H1 (cell line): ENCODE measurements around the gene NCK2. TPM values are rescaled to one million over a fixed set of nuclear protein-coding genes. Genes with fewer than 3 reads are reported as not detected.

Experiments used
- CTCF ChIA-PET: fragments of 300-600 bp; sonication (Branson Sonifier 250); formaldehyde crosslinking; loops from one replicate; lab custom pipeline; 2021; ENCODE audit not compliant: partially characterized antibody; lab: Charles Lee
- POLR2A ChIA-PET: fragments of 300-600 bp; sonication (Branson Sonifier 250); formaldehyde crosslinking; loops from one replicate; lab custom pipeline; 2021; ENCODE audit warnings: inconsistent platforms; ENCODE audit not compliant: partially characterized antibody; lab: Charles Lee
- DNase-seq, 2 experiments: peaks; one replicate each; pipeline versions ENCODE4 v3.0.0 to v3.0.0-alpha.2; 2010 to 2022; ENCODE audit warnings: low spot score in 2 of 2, low read depth in 1 of 2, mixed read lengths in 1 of 2
- FAIRE-seq: peaks from 2 replicates; lab custom pipeline; 2011; peaks lifted over from hg19 to GRCh38; lab: Jason Lieb, UNC
- H2AFZ ChIP-seq: 2 replicates; pipeline ENCODE4 v1.8.1; 2012; ENCODE audit warnings: low read length, inconsistent platforms
- H2AK5ac ChIP-seq: 2 replicates; pipeline ENCODE4 v1.6.1; 2013; ENCODE audit warnings: low read depth, low read length
- H2BK120ac ChIP-seq: replicated peaks from 2 replicates; pipeline ENCODE3; 2013; ENCODE audit warnings: low read depth, low read length, inconsistent platforms
- H2BK12ac ChIP-seq: 2 replicates; pipeline ENCODE4 v1.6.1; 2013; ENCODE audit warnings: low read depth, low read length
- H2BK15ac ChIP-seq: 2 replicates; pipeline ENCODE4 v1.6.1; 2013; ENCODE audit warnings: low read length
- H2BK20ac ChIP-seq: 2 replicates; pipeline ENCODE4 v1.6.1; 2013; ENCODE audit warnings: low read length
- H2BK5ac ChIP-seq: 2 replicates; pipeline ENCODE4 v1.6.1; 2013; ENCODE audit warnings: low read depth, low read length
- H3K14ac ChIP-seq: 2 replicates; pipeline ENCODE4 v1.6.1; 2013; ENCODE audit warnings: inconsistent platforms; ENCODE audit not compliant: insufficient read length
- H3K18ac ChIP-seq: 2 replicates; pipeline ENCODE4 v1.6.1; 2013; ENCODE audit warnings: low read length; ENCODE audit errors: extremely low read depth
- H3K23ac ChIP-seq: 2 replicates; pipeline ENCODE4 v1.6.1; 2013; ENCODE audit warnings: inconsistent platforms; ENCODE audit not compliant: insufficient read length
- H3K23me2 ChIP-seq: 2 replicates; pipeline ENCODE4 v1.6.1; 2013; ENCODE audit warnings: low read depth, low read length
- H3K27ac ChIP-seq: 2 replicates; pipeline ENCODE4 v1.6.1; 2011; ENCODE audit warnings: low read depth, low read length, inconsistent platforms
- H3K27me3 ChIP-seq, 4 experiments: replicated peaks in 1 of 4; 1 replicate in 1 of 4; 2 replicates in 3 of 4; pipeline versions ENCODE4 v1.6.1 to v1.8.1; 2011 to 2013; ENCODE audit warnings: low read length in 3 of 4, mild to moderate bottlenecking in 3 of 4, inconsistent platforms in 2 of 4, mixed read lengths in 2 of 4, moderate library complexity in 1 of 4; ENCODE audit not compliant: control insufficient read depth in 3 of 4, insufficient read depth in 3 of 4; ENCODE audit errors: extremely low read depth in 1 of 4
- H3K36me3 ChIP-seq, 4 experiments: 2 replicates each; pipeline versions ENCODE4 v1.6.1 to v1.8.1; 2011 to 2013; ENCODE audit warnings: mild to moderate bottlenecking in 4 of 4, low read length in 3 of 4, moderate library complexity in 2 of 4, control low read depth in 1 of 4, inconsistent platforms in 1 of 4; ENCODE audit not compliant: insufficient read depth in 4 of 4, control insufficient read depth in 2 of 4
- H3K4ac ChIP-seq: replicated peaks from 2 replicates; pipeline ENCODE3; 2013; ENCODE audit warnings: low read length, low read depth, mixed read lengths, inconsistent platforms; ENCODE audit not compliant: insufficient read length
- H3K4me1 ChIP-seq, 4 experiments: replicated peaks in 1 of 4; 1 replicate in 1 of 4; 2 replicates in 3 of 4; pipeline versions ENCODE4 v1.6.1 to v1.8.1; 2011 to 2013; ENCODE audit warnings: low read length in 3 of 4, inconsistent platforms in 2 of 4, mixed read lengths in 1 of 4; ENCODE audit not compliant: insufficient read depth in 4 of 4, control insufficient read depth in 3 of 4
- H3K4me2 ChIP-seq, 2 experiments: 2 replicates each; pipeline versions ENCODE4 v1.6.1 to v1.8.1; 2011 to 2013; ENCODE audit warnings: low read depth in 2 of 2, low read length in 2 of 2, control low read depth in 1 of 2, inconsistent platforms in 1 of 2, mild to moderate bottlenecking in 1 of 2; ENCODE audit not compliant: insufficient read depth in 1 of 2
- H3K4me3 ChIP-seq, 4 experiments: fragments of 200-600, 300-600 bp in 1 of 4; sonication (generic), shearing (Covaris generic), sonication (Bioruptor Twin) in 1 of 4; 2 replicates each; pipeline versions ENCODE4 v1.5.1 to v1.8.1; 2011 to 2016; ENCODE audit warnings: low read length in 4 of 4, low read depth in 3 of 4, control low read depth in 2 of 4, inconsistent platforms in 2 of 4, mild to moderate bottlenecking in 2 of 4, mixed read lengths in 1 of 4, moderate library complexity in 1 of 4; ENCODE audit not compliant: insufficient read depth in 2 of 4; ENCODE audit errors: extremely low read depth in 1 of 4
- H3K56ac ChIP-seq: replicated peaks from 2 replicates; pipeline ENCODE3; 2013; ENCODE audit warnings: low read depth, mild to moderate bottlenecking, mixed read lengths, low read length, inconsistent platforms; ENCODE audit not compliant: insufficient read length
- H3K79me1 ChIP-seq: 2 replicates; pipeline ENCODE4 v1.6.1; 2013; ENCODE audit warnings: low read depth, low read length, control low read depth
- H3K79me2 ChIP-seq, 2 experiments: 2 replicates each; pipeline versions ENCODE4 v1.6.1 to v1.8.1; 2012 to 2013; ENCODE audit warnings: low read length in 2 of 2, mild to moderate bottlenecking in 2 of 2, inconsistent platforms in 1 of 2; ENCODE audit not compliant: insufficient read depth in 2 of 2, control insufficient read depth in 1 of 2
- H3K9ac ChIP-seq, 4 experiments: replicated peaks in 1 of 4; 1 replicate in 1 of 4; 2 replicates in 3 of 4; pipeline versions ENCODE4 v1.6.1 to v1.8.1; 2011 to 2013; ENCODE audit warnings: low read depth in 3 of 4, low read length in 3 of 4, control low read depth in 2 of 4, mild to moderate bottlenecking in 2 of 4, moderate library complexity in 2 of 4, inconsistent platforms in 1 of 4; ENCODE audit errors: extremely low read depth in 1 of 4
- H3K9me3 ChIP-seq, 2 experiments: 2 replicates each; pipeline versions ENCODE4 v1.6.1 to v1.8.1; 2012 to 2013; ENCODE audit warnings: mild to moderate bottlenecking in 2 of 2, moderate library complexity in 2 of 2, control low read depth in 1 of 2, inconsistent platforms in 1 of 2, low read depth in 1 of 2, low read length in 1 of 2, mixed read lengths in 1 of 2; ENCODE audit not compliant: insufficient read depth in 2 of 2
- H4K20me1 ChIP-seq, 2 experiments: replicated peaks in 1 of 2; 2 replicates each; pipeline versions ENCODE3 to v1.8.1; 2011 to 2013; ENCODE audit warnings: inconsistent platforms in 2 of 2, low read length in 2 of 2, mild to moderate bottlenecking in 1 of 2; ENCODE audit not compliant: insufficient read depth in 2 of 2, control insufficient read depth in 1 of 2
- H4K5ac ChIP-seq: 2 replicates; pipeline ENCODE4 v1.6.1; 2013; ENCODE audit warnings: low read length, low read depth, mixed read lengths, inconsistent platforms; ENCODE audit not compliant: insufficient read length
- H4K8ac ChIP-seq: 2 replicates; pipeline ENCODE4 v1.8.0; 2013; ENCODE audit warnings: mild to moderate bottlenecking, moderate library complexity, low read length, inconsistent platforms; ENCODE audit not compliant: insufficient read depth; ENCODE audit errors: extremely low read depth
- H4K91ac ChIP-seq: replicated peaks from 2 replicates; pipeline ENCODE3; 2013; ENCODE audit warnings: low read length, mixed read lengths, inconsistent platforms; ENCODE audit not compliant: insufficient read length
- BRCA1 ChIP-seq: IDR thresholded peaks from 2 replicates; pipeline ENCODE4 v1.6.1; 2012; ENCODE audit warnings: low read depth, low read length, improper control_type of control experiment
- CHD1 ChIP-seq: IDR thresholded peaks from 2 replicates; pipeline ENCODE4 v1.6.1; 2012; ENCODE audit warnings: low read depth, low read length, improper control_type of control experiment
- EZH2 ChIP-seq: fragments of 200-600 bp; sonication (generic); IDR thresholded peaks from 2 replicates; pipeline ENCODE4 v1.7.1; 2012; ENCODE audit warnings: low read depth, mild to moderate bottlenecking, moderate library complexity, low read length, inconsistent platforms; ENCODE audit not compliant: severe bottlenecking
- KDM4A ChIP-seq: IDR thresholded peaks from one replicate; pipeline ENCODE4 v1.7.1; 2012; ENCODE audit warnings: low read depth, mild to moderate bottlenecking, moderate library complexity, low read length, inconsistent platforms; ENCODE audit not compliant: severe bottlenecking
- KDM5A ChIP-seq: fragments of 200-600 bp; IDR thresholded peaks from 2 replicates; pipeline ENCODE4 v1.7.1; 2012; ENCODE audit warnings: mild to moderate bottlenecking, low read length, inconsistent platforms, mixed read lengths
- NRF1 ChIP-seq: IDR thresholded peaks from 2 replicates; pipeline ENCODE4 v1.6.1; 2011; ENCODE audit warnings: mild to moderate bottlenecking, low read depth, low read length, improper control_type of control experiment
- SP1 ChIP-seq: IDR thresholded peaks from 2 replicates; pipeline ENCODE4 v1.6.1; 2011; ENCODE audit warnings: low read depth, low read length
- WGBS, 2 experiments: shearing (Covaris generic) in 1 of 2; methylation state at CpG; one replicate each; pipeline versions ENCODE4 v1.1.6 to v1.1.7; 2013 to 2015; ENCODE audit warnings: low lambda C conversion rate in 2 of 2, mixed read lengths in 2 of 2, inconsistent platforms in 1 of 2, low coverage in 1 of 2, missing lambda C conversion rate in 1 of 2; ENCODE audit not compliant: insufficient replicate concordance in 2 of 2, insufficient coverage in 1 of 2, insufficient read length in 1 of 2; ENCODE audit errors: extremely low coverage in 1 of 2, missing lambda C conversion rate in 1 of 2; 5-methylcytosine and 5-hydroxymethylcytosine counted together
- polyA plus RNA-seq, 7 experiments: library from polyadenylated mRNA; depleted of rRNA in 3 of 7; stranded (reverse) in 5 of 7; unstranded in 2 of 7; fragments of >200 nt in 5 of 7; fragments of 200-250 nt in 2 of 7; gene quantifications; 1 replicate in 5 of 7; 2 replicates in 1 of 7; 4 replicates in 1 of 7; pipeline versions ENCODE4 v1.2.1 to v1.2.3, GENCODE V29; 2011 to 2013; ENCODE audit warnings: missing spikeins in 2 of 7, mixed read lengths in 2 of 7
- total RNA-seq: library from RNA; stranded (reverse); fragmentation: NEBNext Ultra II Directional; extraction: Animal tissue kit (Norgen Biotek cat#: 25700); gene quantifications from 2 replicates; pipeline ENCODE4 v1.2.1, GENCODE V29; 2021

NCK2 gene
- total and polyA plus RNA-seq, 2 of the 8 experiments (the other 6 are each of a cell fraction or from before 2014, with no cell fraction given), result 30.3 to 65.7 TPM

DNA sequence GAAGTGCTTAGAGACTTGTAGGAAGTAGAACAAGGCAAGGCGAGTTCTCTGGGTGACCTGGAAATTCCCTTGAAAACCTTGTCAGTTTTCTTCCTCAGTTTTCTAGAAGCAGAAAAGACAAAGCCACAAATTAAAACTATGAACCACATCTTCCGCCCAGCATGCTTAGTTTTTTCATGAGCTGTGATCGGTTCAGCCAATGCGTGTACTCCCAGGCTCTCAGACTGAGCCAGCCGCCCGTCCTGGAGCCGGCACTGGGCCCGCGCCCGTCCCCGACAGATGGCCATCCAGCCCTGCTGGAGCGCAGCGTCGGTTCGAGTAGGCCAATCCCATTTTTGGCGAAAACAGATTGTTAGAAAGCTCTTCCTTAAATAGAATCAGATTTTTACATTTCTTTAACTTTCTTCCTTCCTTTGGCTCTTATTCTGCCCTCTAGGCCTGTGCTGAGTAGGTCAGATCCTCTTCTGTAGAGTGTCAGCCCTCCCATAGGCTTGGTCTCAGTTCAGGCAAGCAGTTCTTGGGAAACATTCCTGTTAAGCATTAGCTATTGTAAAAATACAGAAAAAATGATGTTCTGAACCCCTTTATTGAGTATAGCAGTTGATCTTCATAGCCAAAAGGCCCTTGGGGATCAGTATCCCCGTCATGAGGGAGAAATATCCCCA is 112.5 kb downstream of the NCK2 start:
- H3K4me2 ChIP-seq, result no peak overlapping the region
- H3K27me3 ChIP-seq, result no peaks in the 10 kb centered on the region
- H3K9ac ChIP-seq, result no peak overlapping the region
- H3K14ac ChIP-seq, result no peak overlapping the region
- FAIRE-seq (no peak), DNase-seq (no peak)
- no peak overlapping the region for H4K8ac ChIP-seq
- H2BK120ac ChIP-seq, result no peak overlapping the region
- no peak overlapping the region for H3K23ac ChIP-seq
- H2AK5ac ChIP-seq, result no peak overlapping the region
- H3K23me2 ChIP-seq, result no peaks in the 10 kb centered on the region
- H3K27ac ChIP-seq, result no peak overlapping the region
- no peak overlapping the region for H2BK5ac ChIP-seq
- H3K4me1 ChIP-seq, result peaks cover 0 to 9% (median 6%) of the 10 kb centered on the region in 4 experiments; a peak in 4 of 7 replicates
- H2BK12ac ChIP-seq, result no peak overlapping the region
- no peak overlapping the region for H4K91ac ChIP-seq
- 84% methylated on average over 17 of the region's 17 CpGs; no CpG with 5 or more reads in 1 of the 2 experiments for WGBS, 2 experiments
- H3K56ac ChIP-seq, result no peak overlapping the region
- peaks cover 0 to 2% (median 0%) of the 10 kb centered on the region in 4 experiments; a peak in 3 of 8 replicates for H3K36me3 ChIP-seq
- H2AFZ ChIP-seq, result no peak overlapping the region
- TF ChIP-seq NRF1 (no peak), BRCA1 (no peak), KDM5A (no peak), SP1 (no peak), EZH2 (no peak), KDM4A (no peak), CHD1 (no peak)
- TF ChIP-seq, all 59 proteins: peak for 0
- POLR2A ChIA-PET, result no interaction called here
- H3K4ac ChIP-seq, result no peak overlapping the region
- H4K5ac ChIP-seq, result no peak overlapping the region
- no peaks in the 10 kb centered on the region for H3K9me3 ChIP-seq
- H3K79me2 ChIP-seq, result peaks cover 0 to 30% of the 10 kb centered on the region in 2 experiments; a peak in 2 of 4 replicates
- H3K18ac ChIP-seq, result no peak overlapping the region
- H2BK20ac ChIP-seq, result no peak overlapping the region
- no peaks in the 10 kb centered on the region for H3K79me1 ChIP-seq
- no peak overlapping the region for H3K4me3 ChIP-seq
- CTCF ChIA-PET, result interaction anchor here (0.6 to 1.8 kb wide), 5 partner anchors 9 to 724 kb away, joined by 3 to 6 read pairs (median 3); no protein-coding TSS in a partner anchor
- H4K20me1 ChIP-seq, result peaks cover 4 to 9% of the 10 kb centered on the region in 2 experiments
- no peak overlapping the region for H2BK15ac ChIP-seq
